Measurements from ENCODE around the gene GRM7.

DNA sequence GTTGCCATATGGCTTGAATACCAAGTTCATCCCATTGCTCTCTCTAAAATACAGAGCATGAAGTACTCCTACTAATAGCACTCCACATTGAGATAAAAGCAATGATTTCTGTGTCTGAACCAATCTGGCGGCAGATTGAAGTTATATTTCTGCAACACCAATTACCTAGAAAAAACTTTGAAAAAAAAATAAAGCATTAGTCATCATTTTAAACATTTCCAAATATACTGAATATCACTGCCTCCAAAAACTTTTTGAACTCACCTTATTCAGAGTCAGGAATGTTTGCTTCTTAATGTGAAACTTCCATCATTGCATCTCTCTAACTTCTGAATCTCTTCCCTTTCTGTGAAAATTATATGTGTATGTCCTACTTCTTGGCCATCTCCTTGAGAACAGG lies 540.5 kb downstream of the GRM7 start:
- TF ChIP-seq, protein P1, sequence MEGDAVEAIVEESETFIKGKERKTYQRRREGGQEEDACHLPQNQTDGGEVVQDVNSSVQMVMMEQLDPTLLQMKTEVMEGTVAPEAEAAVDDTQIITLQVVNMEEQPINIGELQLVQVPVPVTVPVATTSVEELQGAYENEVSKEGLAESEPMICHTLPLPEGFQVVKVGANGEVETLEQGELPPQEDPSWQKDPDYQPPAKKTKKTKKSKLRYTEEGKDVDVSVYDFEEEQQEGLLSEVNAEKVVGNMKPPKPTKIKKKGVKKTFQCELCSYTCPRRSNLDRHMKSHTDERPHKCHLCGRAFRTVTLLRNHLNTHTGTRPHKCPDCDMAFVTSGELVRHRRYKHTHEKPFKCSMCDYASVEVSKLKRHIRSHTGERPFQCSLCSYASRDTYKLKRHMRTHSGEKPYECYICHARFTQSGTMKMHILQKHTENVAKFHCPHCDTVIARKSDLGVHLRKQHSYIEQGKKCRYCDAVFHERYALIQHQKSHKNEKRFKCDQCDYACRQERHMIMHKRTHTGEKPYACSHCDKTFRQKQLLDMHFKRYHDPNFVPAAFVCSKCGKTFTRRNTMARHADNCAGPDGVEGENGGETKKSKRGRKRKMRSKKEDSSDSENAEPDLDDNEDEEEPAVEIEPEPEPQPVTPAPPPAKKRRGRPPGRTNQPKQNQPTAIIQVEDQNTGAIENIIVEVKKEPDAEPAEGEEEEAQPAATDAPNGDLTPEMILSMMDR (conservative IDR thresholded peaks at IDR 0.05; ENCODE audit: low read depth, low read length), result no peak
- no peak for TF ChIP-seq EZH2 (IDR thresholded peaks at IDR 0.05; ENCODE audit: borderline replicate concordance, low read depth, low read length, poor library complexity, severe bottlenecking)

Measured in A673 (cell line).